Prostate gland (tissue), 2 donors: Measurements from ENCODE around the gene NDUFA13. TPM values are rescaled to one million over a fixed set of nuclear protein-coding genes. Genes with fewer than 3 reads are reported as not detected.

Experiments used
- DNase-seq: peaks from one replicate; pipeline ENCODE4 v3.0.0-alpha.2; 2019; ENCODE audit warnings: low spot score
- H3K27ac ChIP-seq, 2 donors: fragments of 200-600 bp; sonication (generic); 2 replicates each; pipeline ENCODE4 v1.5.1; 2017 to 2019
- H3K27me3 ChIP-seq: fragments of 200-600 bp; sonication (generic); replicated peaks from 2 replicates; pipeline ENCODE4 v1.5.1; 2019; ENCODE audit not compliant: insufficient read depth
- H3K36me3 ChIP-seq, 2 donors: fragments of 200-600 bp; sonication (generic); 1 replicate in 1 of 2; 2 replicates in 1 of 2; pipeline versions ENCODE4 v1.5.1 to v1.8.1; 2017 to 2019
- H3K4me1 ChIP-seq: fragments of 200-600 bp; sonication (generic); replicated peaks from 2 replicates; pipeline ENCODE4 v1.5.1; 2019
- H3K4me3 ChIP-seq, 2 donors: fragments of 200-600 bp; sonication (generic); 2 replicates each; pipeline ENCODE4 v1.5.1; 2017 to 2019
- H3K9me3 ChIP-seq: fragments of 200-600 bp; sonication (generic); 2 replicates; pipeline ENCODE4 v1.5.1; 2017
- POLR2A ChIP-seq: fragments of 450-650 bp; IDR thresholded peaks from one replicate; pipeline ENCODE4 v1.6.1; 2016; ENCODE audit warnings: antibody characterized with exemption, mild to moderate bottlenecking
- POLR2AphosphoS5 ChIP-seq: sonication (generic); formaldehyde crosslinking; IDR thresholded peaks from one replicate; pipeline ENCODE4 v1.6.1; 2017; ENCODE audit warnings: antibody characterized with exemption
- WGBS: methylation state at CpG from one replicate; pipeline ENCODE4 v1.1.5; 2018; 5-methylcytosine and 5-hydroxymethylcytosine counted together
- intact Hi-C: fragments of 100-400 bp; cut with DNase I; formaldehyde crosslinking; loops from one replicate; pipeline ENCODE4 v1.14.2; 2022
- total RNA-seq, 2 donors: library from RNA; depleted of rRNA; stranded (reverse); fragments of >200 nt; gene quantifications; one replicate each; pipeline ENCODE4 v1.1.0, GENCODE V29; 2016
- TF ChIP-seq, protein P1 (sequence below), 4 experiments: fragments of 200-600 bp in 2 of 4; fragments of 450-650 bp in 2 of 4; sonication (generic) in 2 of 4; IDR thresholded peaks; 1 replicate in 3 of 4; 2 replicates in 1 of 4; pipeline ENCODE4 v1.5.1; 2016 to 2019; ENCODE audit warnings: antibody characterized with exemption in 4 of 4, mild to moderate bottlenecking in 2 of 4, moderate library complexity in 2 of 4

Gene NDUFA13
- total RNA-seq, 2 donors from 2014 or later: 46.0 to 57.4 TPM

DNA sequence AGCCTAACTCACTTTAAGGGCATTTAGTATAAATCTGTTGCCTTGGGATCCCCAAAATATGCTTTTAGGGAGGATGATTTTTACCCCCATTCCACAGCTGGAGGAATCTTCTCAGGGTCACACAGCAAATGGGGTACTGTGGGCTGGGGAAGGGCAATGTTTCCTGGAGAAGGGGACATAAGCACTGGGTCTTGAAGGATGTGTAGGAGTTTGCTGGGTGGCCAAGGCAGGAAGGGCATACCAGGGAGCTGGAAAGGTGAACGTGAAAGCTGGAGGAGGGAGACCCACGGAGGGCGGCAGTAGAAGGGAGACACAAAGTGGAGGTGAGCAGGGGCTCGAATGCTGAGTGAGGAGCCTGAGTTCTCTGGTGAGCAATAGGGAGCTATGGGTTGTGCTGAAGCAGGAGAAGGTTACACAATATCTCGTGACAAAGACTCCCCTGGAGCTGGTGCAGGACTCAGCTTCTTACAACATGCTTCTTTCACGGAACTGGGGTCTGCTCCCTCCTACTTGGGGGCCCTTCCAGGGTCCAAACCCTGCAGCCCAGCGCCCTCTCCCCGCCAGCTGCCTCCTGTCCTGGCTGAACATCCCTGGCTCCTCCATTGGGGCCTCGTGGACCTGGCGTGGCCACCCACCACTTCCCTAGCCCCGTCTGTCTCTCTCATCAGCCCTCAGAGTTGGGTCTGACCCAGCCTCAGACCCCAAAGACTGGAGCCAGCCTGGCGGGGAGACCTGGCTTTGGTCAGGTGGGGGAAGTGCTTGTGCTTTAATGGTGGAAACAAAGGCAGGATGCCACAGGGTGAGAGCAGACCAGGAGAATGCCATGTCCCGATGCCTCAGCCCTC is 33.1 kb downstream of the NDUFA13 start:
- H3K4me1 ChIP-seq: no peaks in the 10 kb centered on the region
- no peaks in the 10 kb centered on the region for H3K36me3 ChIP-seq
- no peak overlapping the region for H3K4me3 ChIP-seq
- no peak overlapping the region for H3K27ac ChIP-seq
- no peak for DNase-seq
- H3K9me3 ChIP-seq: no peaks in the 10 kb centered on the region
- TF ChIP-seq, protein P1, sequence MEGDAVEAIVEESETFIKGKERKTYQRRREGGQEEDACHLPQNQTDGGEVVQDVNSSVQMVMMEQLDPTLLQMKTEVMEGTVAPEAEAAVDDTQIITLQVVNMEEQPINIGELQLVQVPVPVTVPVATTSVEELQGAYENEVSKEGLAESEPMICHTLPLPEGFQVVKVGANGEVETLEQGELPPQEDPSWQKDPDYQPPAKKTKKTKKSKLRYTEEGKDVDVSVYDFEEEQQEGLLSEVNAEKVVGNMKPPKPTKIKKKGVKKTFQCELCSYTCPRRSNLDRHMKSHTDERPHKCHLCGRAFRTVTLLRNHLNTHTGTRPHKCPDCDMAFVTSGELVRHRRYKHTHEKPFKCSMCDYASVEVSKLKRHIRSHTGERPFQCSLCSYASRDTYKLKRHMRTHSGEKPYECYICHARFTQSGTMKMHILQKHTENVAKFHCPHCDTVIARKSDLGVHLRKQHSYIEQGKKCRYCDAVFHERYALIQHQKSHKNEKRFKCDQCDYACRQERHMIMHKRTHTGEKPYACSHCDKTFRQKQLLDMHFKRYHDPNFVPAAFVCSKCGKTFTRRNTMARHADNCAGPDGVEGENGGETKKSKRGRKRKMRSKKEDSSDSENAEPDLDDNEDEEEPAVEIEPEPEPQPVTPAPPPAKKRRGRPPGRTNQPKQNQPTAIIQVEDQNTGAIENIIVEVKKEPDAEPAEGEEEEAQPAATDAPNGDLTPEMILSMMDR (IDR thresholded peaks at IDR 0.05): no peak
- H3K27me3 ChIP-seq: peaks cover 2% of the 10 kb centered on the region
- WGBS: 65% methylated on average over 13 of the region's 13 CpGs
- intact Hi-C loops: no loop called here

DNA sequence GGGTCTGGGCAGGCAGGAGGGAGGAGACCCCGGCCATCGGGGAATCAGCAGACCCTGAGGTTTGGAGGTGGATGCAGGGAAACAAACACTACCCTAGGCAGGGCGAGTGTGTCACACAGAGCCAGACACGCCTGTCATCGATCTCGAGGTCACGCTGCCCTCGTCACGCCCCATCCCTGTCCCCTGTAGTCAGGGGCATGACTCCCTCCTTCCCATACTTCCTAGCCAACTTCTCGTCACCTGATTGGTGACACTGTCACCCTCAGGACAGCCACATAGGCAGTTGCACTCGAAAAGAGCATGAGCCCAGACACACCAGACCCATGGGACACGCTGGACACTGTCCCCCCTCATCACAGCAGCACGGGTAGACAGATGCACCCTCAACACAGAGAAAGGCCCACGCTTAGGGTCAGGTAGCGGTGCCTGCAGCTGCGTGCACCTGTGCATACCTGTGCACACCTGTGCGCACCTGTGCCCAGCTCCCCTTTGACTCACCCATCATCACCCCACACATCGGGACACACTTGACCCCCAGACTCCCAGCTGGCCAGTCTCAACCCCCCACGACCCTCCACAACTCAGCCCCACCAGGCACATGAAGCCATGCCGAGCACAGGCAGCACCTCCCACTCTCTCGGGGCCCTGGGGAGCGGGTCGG is 33.9 kb downstream of the NDUFA13 start:
- no peak for DNase-seq
- Histone ChIP-seq H3K36me3 (no peaks in the 10 kb centered on the region), H3K4me1 (no peaks in the 10 kb centered on the region), H3K27me3 (peaks cover 2% of the 10 kb centered on the region), H3K9me3 (no peaks in the 10 kb centered on the region), H3K4me3 (no peak overlapping the region), H3K27ac (no peak overlapping the region)
- intact Hi-C loops: no loop called here
- no peak for TF ChIP-seq POLR2A
- 74% methylated on average over 20 of the region's 23 CpGs for WGBS

DNA sequence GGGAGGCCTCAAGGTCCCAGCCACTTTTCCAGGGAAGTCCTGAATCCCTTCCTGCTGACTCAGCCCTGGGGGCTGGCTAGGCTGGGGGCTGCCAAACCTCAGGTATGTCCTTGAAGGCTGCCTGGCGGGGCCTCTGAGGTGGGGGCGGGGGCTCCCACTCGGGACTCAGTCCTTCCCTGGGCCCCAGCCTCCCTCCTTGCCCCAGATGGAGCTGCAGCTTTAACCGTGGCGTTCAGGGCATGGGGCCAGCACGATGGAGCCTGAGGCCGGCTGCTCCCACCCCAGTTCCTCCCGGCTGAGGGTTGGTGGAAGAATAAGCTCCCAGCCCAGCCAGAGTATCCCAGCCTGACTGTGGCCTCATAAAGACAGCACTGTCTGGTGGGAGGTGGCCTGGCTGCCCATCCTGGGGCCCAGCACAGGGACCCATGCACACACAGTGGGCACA is 34.5 kb downstream of the NDUFA13 start:
- TF ChIP-seq, protein P1 (IDR thresholded peaks at IDR 0.05): no peak
- TF ChIP-seq POLR2AphosphoS5 (no peak), POLR2A (no peak)

DNA sequence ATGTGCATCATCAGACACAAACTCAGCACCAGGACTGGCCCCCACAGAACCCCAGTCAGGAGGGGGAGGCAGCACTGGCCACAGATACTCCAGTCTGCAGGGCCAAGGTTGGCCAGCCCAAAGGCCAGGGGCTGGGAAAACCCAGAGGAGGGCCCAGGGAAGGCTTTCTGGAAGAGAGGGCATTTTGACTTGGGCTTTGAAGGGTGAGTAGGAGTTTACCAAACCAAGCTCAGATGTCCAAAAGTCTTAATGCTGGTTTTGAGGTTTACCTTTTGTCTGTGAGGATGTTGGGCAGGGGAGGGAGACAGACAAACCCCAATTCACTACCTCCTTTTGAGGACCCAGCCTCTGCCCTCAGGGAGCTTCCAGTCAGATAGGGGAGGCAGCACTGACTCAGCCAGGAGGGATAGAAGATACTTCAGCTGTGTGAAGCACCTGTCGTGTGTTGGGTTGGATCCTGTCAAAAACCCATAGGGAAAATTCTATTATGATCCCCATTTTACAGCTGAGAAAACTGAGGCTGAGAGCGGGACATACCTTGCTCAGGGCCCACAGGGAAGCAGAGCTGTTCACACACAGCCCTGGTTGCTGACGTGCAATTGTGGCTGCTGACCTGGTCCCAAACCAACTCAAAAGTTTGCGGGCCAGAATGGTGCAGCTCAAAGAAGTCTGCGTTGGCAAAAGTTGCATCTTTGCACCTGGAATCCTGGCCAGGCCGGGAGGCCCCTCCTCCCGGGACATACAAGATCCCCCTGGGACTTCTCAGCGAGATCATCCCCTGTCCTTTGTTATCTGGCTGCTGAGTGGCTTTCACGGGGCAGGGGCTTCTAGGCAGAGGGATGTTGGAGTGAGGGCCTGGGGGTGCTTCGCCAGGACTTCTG is 35.2 kb downstream of the NDUFA13 start:
- H3K27me3 ChIP-seq: peaks cover 2% of the 10 kb centered on the region
- H3K4me3 ChIP-seq: no peak overlapping the region
- no peak overlapping the region for H3K27ac ChIP-seq
- no peaks in the 10 kb centered on the region for H3K36me3 ChIP-seq
- no peak for TF ChIP-seq POLR2AphosphoS5
- intact Hi-C loops: no loop called here
- 72% methylated on average over 9 of the region's 10 CpGs for WGBS
- DNase-seq: no peak
- H3K9me3 ChIP-seq: no peaks in the 10 kb centered on the region
- no peaks in the 10 kb centered on the region for H3K4me1 ChIP-seq

More for the DNA sequence above, 34.5 kb downstream of the NDUFA13 start:
- DNase-seq: no peak
- Histone ChIP-seq H3K27ac (no peak overlapping the region), H3K9me3 (no peaks in the 10 kb centered on the region), H3K4me1 (no peaks in the 10 kb centered on the region), H3K36me3 (no peaks in the 10 kb centered on the region), H3K27me3 (peaks cover 2% of the 10 kb centered on the region), H3K4me3 (no peak overlapping the region)
- intact Hi-C loops: no loop called here
- 37% methylated on average over 7 of the region's 8 CpGs for WGBS

DNA sequence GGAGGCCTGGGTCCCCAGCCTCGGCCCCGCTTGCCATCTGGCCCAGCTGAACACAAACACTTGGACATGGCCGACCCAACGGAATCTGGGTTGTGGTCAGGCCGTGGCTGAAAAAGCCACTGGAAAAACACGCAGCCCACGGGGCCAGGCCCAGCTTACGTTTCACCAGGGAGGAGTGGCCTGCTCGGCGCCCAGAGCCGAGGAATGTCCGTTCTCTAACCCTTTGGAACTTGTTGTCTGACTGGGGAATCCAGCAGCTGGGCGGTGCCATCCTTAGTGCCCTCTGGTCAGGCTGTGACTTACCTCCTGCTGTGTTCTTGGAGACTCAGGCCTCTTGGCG is 35.8 kb downstream of the NDUFA13 start:
- H3K27me3 ChIP-seq: peaks cover 2% of the 10 kb centered on the region
- intact Hi-C loops: no loop called here

More for the DNA sequence above, 35.8 kb downstream of the NDUFA13 start:
- Histone ChIP-seq H3K27ac (no peak overlapping the region), H3K9me3 (no peaks in the 10 kb centered on the region), H3K4me1 (no peaks in the 10 kb centered on the region), H3K4me3 (no peak overlapping the region), H3K36me3 (no peaks in the 10 kb centered on the region)
- TF ChIP-seq, protein P1 (IDR thresholded peaks at IDR 0.05): no peak
- TF ChIP-seq POLR2A (no peak), POLR2AphosphoS5 (no peak)
- DNase-seq: no peak
- 67% methylated on average over 14 of the region's 14 CpGs for WGBS
